Activated CD8-positive, alpha-beta T cell treated with anti-CD3 and anti-CD28 coated beads for 36 hours (primary cell): ENCODE data around the gene SDHB. TPM values are rescaled to one million over a fixed set of nuclear protein-coding genes. Genes with fewer than 3 reads are reported as not detected.

Experiments used
- ATAC-seq: fragments of 200-7000 bp; cut with Tn5 transposase; one replicate; pipeline ENCODE4 v1.10.0; 2021; ENCODE audit warnings: mild to moderate bottlenecking, moderate library complexity
- CTCF ChIA-PET: fragments of 350-600 bp; sonication (Branson Sonifier 250); formaldehyde crosslinking; loops from one replicate; lab custom pipeline; 2021; ENCODE audit warnings: antibody characterized with exemption; lab: Charles Lee
- POLR2A ChIA-PET: fragments of 350-600 bp; sonication (Branson Sonifier 250); formaldehyde crosslinking; loops from one replicate; lab custom pipeline; 2021; ENCODE audit warnings: antibody characterized with exemption; lab: Charles Lee
- DNase-seq: peaks from one replicate; pipeline ENCODE4 v3.0.0-alpha.2; 2020
- H3K27ac Mint-ChIP-seq: one replicate; pipeline ENCODE4 v1.8.0; 2021; ENCODE audit warnings: mild to moderate bottlenecking, mixed read lengths
- H3K27me3 Mint-ChIP-seq: one replicate; pipeline ENCODE4 v1.8.0; 2021; ENCODE audit warnings: mixed read lengths
- H3K36me3 Mint-ChIP-seq: one replicate; pipeline ENCODE4 v1.8.0; 2021; ENCODE audit warnings: low read depth, mixed read lengths
- H3K4me1 Mint-ChIP-seq: one replicate; pipeline ENCODE4 v1.8.0; 2021; ENCODE audit warnings: low read depth, mixed read lengths
- H3K4me3 Mint-ChIP-seq: one replicate; pipeline ENCODE4 v1.8.0; 2021; ENCODE audit warnings: mild to moderate bottlenecking, moderate library complexity, mixed read lengths
- H3K9me3 Mint-ChIP-seq: one replicate; pipeline ENCODE4 v1.8.0; 2021; ENCODE audit warnings: mixed read lengths
- intact Hi-C: fragments of 100-400 bp; cut with micrococcal nuclease; formaldehyde crosslinking; loops from one replicate; pipeline ENCODE4 v1.10.0; 2022
- total RNA-seq, 2 experiments: library from RNA; stranded (reverse); gene quantifications; one replicate each; pipeline ENCODE4 v1.2.3, GENCODE V29; 2021
- TF ChIP-seq, protein P1 (sequence below): fragments of 200-600 bp; IDR thresholded peaks from one replicate; pipeline ENCODE4 v1.8.0; 2022; ENCODE audit warnings: antibody characterized with exemption, mild to moderate bottlenecking

SDHB gene
- total RNA-seq, 2 experiments from 2014 or later, result 135 to 148 TPM

DNA sequence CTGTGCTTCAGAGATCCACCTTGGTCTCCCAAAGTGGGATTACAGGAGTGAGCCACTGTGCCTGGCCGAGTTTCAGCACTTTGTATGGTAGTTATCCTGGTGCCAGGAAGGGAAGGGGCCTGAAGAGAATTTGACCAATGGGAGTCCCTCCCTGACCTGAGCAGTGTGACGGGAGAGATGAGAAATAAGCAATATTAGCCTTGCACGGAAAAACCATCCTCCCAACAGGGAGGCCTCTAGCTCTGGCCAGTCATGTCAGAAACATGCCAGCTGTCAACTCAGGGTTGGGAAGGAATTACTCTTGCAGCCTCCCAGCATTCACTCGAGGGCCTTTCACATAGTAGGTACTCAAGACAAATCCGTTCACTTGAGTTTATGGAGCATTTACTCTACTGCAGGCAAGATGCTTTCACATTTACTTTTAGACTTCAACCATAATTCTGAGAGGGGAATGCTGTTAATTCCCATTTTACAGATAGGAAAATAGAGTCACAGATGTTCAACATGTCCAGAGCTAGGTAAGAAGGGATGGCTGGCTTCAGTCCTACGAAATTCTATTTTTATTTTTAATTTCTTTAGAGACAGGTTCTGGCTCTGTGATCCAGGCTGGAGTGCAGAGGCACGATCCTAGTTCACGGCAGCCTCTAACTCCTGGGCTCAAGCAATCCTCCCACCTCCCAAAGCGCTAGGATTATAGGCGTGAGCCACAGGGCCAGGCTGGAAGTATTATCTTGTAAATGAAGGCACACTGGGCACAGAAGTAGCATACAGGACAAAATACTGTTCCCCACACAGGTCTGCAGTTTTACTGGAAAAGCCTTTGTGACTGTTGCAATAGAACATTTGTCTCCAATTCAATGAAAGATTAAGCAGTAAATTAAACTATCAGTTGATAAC, 38.9 kb downstream of the SDHB start:
- intact Hi-C loops, result no loop called here
- H3K9me3 Mint-ChIP-seq, result no peaks in the 10 kb centered on the region
- CTCF ChIA-PET, result no interaction called here

DNA sequence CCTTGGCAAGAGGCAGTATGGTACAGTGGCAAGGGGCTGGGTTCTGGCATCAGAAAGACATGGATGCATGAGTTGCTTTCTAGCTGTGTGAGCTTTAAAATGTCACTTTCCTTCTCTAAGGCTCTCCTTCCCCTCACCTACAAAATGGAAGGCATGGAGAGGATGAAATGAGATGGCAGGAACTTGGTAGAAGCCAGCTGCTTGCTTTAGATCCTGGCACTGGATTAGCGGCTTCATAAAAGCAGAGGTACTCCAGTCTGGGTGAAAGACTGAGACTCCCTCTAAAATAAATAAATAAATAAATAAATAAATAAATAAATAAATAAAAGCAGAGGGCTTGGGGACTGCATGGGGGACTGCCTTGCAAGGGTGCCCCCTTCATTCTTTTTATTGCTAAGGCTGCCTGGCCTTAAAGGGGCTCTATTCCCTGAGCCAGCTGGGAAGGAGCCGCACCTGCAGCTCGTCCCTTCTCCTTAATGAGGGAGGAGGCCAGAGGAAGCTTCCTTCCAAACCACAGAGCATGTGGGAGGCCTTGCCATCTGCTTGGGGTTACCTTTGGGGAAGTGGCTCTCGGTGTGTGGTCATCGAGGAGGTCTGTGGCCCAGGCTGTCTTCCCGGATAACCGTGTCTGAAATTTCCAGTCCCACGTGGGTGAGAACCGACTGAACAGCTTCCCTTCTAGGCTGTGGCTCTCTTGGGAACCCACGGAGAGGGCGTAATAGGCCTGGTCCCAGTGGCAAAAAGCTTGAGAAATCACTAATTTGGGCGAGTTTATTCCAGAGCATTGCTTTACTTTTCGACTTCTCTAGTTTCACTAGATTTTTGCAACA, 40.1 kb downstream of the SDHB start:
- ChIA-PET CTCF (interaction anchor here (0.7 kb wide), 1 partner anchor 10 kb away, joined by 3 read pairs; no protein-coding TSS in a partner anchor), POLR2A (interaction anchor here (0.7 to 1.5 kb wide), 3 partner anchors 12 to 56 kb away, joined by 3 read pairs; no protein-coding TSS in a partner anchor)
- Mint-ChIP-seq H3K27ac (no peak overlapping the region), H3K36me3 (peaks cover 6% of the 10 kb centered on the region), H3K4me3 (no peak overlapping the region), H3K4me1 (peaks cover 19% of the 10 kb centered on the region), H3K27me3 (no peaks in the 10 kb centered on the region), H3K9me3 (no peaks in the 10 kb centered on the region)
- DNase-seq, result no peak
- intact Hi-C loops, result no loop called here
- ATAC-seq, result no peak
- TF ChIP-seq, protein P1, sequence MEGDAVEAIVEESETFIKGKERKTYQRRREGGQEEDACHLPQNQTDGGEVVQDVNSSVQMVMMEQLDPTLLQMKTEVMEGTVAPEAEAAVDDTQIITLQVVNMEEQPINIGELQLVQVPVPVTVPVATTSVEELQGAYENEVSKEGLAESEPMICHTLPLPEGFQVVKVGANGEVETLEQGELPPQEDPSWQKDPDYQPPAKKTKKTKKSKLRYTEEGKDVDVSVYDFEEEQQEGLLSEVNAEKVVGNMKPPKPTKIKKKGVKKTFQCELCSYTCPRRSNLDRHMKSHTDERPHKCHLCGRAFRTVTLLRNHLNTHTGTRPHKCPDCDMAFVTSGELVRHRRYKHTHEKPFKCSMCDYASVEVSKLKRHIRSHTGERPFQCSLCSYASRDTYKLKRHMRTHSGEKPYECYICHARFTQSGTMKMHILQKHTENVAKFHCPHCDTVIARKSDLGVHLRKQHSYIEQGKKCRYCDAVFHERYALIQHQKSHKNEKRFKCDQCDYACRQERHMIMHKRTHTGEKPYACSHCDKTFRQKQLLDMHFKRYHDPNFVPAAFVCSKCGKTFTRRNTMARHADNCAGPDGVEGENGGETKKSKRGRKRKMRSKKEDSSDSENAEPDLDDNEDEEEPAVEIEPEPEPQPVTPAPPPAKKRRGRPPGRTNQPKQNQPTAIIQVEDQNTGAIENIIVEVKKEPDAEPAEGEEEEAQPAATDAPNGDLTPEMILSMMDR, result no peak

More for the DNA sequence above, 38.9 kb downstream of the SDHB start:
- peaks cover 14% of the 10 kb centered on the region for H3K36me3 Mint-ChIP-seq
- ATAC-seq (no peak), DNase-seq (no peak)
- TF ChIP-seq, protein P1, result no peak
- H3K4me3 Mint-ChIP-seq, result no peak overlapping the region
- H3K4me1 Mint-ChIP-seq, result peaks cover 24% of the 10 kb centered on the region
- no peaks in the 10 kb centered on the region for H3K27me3 Mint-ChIP-seq
- POLR2A ChIA-PET, result no interaction called here
- H3K27ac Mint-ChIP-seq, result no peak overlapping the region

DNA sequence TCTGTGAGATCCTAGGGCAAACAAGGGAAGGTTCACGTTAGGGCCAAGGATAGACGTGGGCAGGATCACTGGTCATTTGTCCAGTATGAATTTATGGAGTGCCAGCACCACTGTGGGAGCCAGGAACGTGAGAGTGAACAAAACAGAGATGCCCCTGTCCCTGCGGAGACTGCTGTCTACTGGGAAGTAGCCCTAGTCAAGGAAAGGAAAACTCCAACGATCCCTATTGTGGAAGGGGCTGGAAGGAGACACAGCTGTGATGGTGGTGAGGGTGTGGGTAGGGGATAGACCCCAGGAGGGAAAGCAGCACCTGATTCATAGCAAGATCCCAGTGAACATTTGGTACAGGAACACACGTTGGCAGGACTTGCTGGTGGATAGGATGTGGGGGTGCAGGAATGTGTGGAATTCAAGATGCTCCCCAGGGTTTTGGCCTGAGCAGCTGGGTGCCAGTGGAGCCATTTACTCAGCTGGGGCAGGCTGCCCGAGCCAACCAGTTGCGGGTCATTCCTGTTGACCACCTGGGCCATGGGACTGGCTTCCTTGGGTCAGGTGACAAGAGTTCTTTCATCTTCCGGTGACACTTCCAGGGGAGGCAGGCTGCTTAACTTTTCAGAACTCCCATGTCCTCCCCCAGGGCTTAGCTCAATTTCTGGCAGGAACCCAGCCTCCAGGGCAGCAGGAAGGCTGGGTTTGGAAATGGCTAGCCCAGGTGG, 40.9 kb downstream of the SDHB start:
- POLR2A ChIA-PET, result interaction anchor here (1.0 to 1.5 kb wide), 2 partner anchors 11 to 20 kb away, joined by 3 read pairs; no protein-coding TSS in a partner anchor
- no peaks in the 10 kb centered on the region for H3K9me3 Mint-ChIP-seq
- no peaks in the 10 kb centered on the region for H3K27me3 Mint-ChIP-seq
- H3K36me3 Mint-ChIP-seq, result peaks cover under 1% of the 10 kb centered on the region
- no peak overlapping the region for H3K27ac Mint-ChIP-seq
- H3K4me3 Mint-ChIP-seq, result no peak overlapping the region
- no peak for DNase-seq
- no peak for ATAC-seq
- CTCF ChIA-PET, result interaction anchor here (0.7 kb wide), 1 partner anchor 10 kb away, joined by 3 read pairs; no protein-coding TSS in a partner anchor
- H3K4me1 Mint-ChIP-seq, result peaks cover 19% of the 10 kb centered on the region
- TF ChIP-seq, protein P1, result no peak
- intact Hi-C loops, result no loop called here

DNA sequence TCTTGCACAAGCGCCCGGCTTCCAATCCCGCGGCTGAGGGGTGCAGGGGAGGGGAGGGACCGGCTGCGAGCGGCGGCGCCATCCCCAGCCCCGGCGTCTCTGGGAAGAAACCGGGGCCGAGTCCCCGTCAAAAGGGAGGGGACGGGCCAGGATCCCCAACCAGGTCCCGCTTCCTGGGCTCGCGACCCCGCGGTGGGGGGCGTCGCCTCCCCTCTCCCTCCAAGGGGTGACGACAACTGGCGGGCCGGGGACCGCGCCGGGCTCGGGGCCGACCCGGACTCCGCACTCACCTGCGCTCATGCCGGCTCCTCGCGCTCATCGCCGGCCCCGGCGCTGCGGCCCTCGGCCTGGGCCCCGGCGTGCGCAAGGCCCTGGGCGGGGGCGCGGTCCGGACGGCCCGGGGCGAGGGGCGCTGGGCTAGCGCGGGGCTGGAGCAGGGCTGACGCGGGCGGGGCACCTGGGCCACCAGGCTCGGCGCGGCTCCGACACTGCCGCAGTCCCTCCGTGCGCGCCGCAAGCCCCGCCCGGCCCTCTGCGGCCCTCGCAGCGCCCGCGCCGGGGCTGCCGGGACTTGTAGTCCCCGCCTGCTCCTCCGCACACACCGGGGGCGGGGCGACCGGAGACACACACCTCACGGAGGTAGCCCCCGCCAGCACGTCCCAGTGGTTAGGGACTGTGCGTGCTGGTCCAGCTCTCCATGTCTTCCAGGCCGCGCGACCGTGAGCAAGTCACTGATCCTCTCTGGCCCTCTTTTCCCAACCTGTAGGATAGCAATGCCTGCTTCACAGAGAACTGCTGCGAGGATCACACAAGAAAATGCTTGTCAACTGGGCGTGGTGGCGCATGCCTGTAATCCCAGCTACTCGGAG, 42.2 kb downstream of the SDHB start, which contains the start of gene ATP13A2:
Gene ATP13A2 (minus strand): TSS at position 490 of the 869 bp plus-strand sequence. CDS start 190 bp downstream, at position 300.
- no peaks in the 10 kb centered on the region for H3K9me3 Mint-ChIP-seq
- ChIA-PET CTCF (no interaction called here), POLR2A (interaction anchor here (1.5 kb wide), 1 partner anchor 21 kb away, joined by 3 read pairs; no protein-coding TSS in a partner anchor)
- H3K36me3 Mint-ChIP-seq, result no peaks in the 10 kb centered on the region
- H3K27ac Mint-ChIP-seq, result peak within 1 kb of the TSS; percentile 42
- H3K27me3 Mint-ChIP-seq, result no peaks in the 10 kb centered on the region
- peaks cover 19% of the 10 kb centered on the region for H3K4me1 Mint-ChIP-seq
- DNase-seq (peak; percentile 89), ATAC-seq (peak; percentile 99)
- TF ChIP-seq, protein P1, result no peak
- H3K4me3 Mint-ChIP-seq, result peak within 1 kb of the TSS; percentile 78
- intact Hi-C loops, result no loop called here
